HG03060 (cell line): Measurements from ENCODE around the gene SUN2.

Experiments used
- ATAC-seq: cut with Tn5 transposase; IDR thresholded peaks from one replicate; pipeline ENCODE4 v1.9.1; 2021; ENCODE audit warnings: low read depth, moderate number of reproducible peaks; ENCODE audit not compliant: unreplicated experiment

SUN2 gene

DNA sequence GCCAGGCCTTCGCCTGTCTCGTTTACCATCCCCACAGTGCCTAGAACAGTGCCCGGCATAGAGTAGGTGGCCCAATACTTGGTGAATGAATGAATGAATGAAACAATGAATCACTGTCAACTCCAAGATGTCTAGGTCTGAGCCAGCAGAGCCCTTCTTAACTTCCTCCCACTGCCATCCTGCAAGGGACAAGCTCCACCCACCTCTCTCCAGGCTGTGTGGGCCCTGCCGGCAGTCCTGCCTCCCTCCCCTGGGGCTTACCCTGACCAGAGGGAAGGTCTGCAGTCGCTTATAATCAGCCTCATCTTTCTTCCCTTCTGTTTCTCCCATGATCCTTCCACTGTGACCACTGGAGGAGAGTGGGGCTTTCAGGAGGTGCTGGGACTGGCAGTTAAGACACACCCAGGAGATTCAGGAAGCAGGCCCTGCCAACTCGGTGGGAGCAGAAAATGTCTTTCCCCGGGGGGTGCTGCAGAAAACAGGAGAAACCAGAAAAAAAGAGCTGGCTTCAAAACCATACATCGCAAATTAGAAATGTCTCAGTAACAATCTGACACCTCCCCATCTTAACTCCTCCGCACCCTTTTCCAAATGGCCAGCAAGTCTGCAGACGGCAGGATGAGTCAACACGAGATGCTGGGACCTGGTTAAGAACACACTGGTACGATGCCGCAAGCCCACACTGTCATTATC, 26.8 kb upstream of the SUN2 start:
- ATAC-seq: no peak

DNA sequence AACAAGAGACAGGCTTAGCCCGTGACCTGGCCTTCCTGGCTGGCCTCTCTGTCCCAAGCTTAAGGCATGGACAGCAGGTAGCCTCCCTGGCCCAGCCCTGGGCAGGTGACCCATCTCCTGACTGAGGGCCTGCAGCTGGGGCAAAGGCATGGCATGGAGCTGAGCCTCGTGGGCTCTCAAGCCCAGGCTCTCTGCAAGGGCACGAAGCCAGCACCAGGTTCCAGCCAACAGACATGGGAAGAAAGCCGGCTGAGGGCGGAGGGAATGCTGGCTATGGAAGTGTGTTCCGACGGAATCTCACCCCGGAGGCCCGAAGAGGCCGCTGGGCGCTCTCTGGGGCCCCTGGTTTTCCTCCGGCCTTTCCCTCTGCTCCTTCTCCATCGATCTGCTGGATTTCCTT, 25.2 kb upstream of the SUN2 start:
- ATAC-seq: no peak

DNA sequence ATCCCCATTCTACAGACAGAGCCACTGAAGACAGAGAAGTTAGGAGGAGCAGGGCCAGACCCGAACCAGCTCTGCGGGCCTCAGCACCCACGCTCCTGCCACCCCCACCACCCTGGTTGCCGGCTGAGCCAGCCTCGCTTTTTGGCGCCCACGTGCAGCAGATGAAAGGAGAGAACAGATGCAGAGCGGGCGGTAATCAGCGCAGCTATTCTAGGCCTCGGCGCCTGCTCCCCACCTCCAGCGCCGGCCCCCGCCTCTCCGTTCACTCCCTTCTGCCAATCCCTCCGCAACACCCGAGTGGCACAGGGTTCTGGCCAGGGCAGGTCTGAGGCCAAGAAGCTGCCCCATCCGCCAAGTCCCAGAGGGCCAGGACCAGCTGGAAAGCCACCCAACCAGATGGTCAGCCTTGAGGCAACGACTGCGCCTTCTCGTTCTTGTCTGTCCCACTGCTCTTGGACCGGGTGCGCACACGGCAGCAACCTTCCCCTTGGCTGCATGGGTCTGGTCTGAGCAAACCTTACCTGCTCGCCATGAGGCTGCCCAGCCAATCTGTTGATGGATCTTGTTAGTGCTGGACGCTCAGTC, 21.4 kb upstream of the SUN2 start:
- no peak for ATAC-seq

DNA sequence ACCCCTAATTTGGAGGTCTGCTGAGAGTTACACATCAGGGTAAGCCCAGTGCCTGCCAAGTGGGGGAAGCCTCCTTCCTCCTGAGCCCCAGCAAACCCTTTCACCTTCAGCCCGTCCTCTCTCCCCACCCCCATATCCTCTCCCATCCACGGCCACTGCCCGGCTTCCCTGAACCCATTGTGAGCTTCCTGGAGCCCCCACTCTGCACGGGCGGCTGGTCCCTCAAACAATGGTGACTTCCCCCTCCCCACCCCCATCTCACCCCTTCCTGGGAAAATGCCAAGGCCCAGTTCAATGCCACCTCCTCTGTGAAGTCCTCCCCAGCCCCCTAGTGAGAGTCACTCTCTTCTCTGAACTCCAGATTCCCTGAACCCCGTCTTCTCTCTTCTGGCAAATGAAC, 20.3 kb upstream of the SUN2 start:
- no peak for ATAC-seq

DNA sequence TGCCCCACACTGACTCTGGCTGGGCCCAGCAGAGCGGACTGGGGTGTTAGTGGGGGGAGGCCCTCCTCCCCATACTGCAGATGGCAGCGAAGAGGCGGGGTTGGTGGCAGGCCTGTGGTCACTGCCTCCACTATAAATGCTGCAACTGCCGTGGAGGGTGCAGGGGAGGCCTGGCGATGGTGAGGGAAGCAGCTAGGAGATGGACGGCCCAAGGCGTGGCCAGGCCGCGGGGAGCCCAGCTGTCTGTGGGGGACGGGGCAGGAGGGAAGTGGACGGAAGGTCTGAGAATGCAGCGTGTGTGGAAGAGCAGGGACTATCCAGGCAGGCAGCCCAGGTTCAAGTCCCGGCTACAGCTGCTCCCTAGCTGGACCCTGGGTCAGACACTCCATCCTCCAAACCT, 19.9 kb upstream of the SUN2 start:
- ATAC-seq: no peak

DNA sequence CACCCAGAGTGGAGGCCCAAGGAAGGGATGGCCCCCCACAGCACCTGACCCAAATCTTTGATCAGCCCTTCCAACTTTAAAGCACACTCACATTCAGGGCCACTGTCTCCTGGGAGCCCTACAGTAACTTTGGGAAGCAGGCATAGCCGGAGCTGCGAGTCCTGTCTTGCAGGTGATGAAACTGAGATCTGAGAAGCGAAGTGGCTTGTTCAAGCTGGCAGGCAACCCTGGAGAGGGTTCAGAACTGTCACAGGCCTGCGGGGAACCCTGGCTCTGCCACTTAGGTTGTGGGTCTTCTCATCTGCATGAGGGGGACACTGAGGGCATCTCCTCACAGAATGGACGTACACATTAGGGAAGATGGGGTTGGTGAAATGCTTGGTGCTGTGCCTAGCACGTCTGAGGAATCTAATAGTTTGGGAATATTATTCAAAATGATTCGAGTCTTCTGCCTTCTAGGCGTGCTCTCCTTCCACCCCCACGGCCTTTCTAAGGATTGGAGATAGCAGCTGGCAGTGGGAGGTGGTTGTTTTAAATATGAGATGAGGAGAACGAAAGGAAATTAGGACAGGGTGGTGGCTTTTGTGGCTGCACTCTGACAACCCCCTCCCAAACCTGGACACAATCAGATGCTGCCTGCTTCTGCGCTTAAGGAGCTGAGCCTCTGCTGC, 18.8 kb upstream of the SUN2 start:
- no peak for ATAC-seq

DNA sequence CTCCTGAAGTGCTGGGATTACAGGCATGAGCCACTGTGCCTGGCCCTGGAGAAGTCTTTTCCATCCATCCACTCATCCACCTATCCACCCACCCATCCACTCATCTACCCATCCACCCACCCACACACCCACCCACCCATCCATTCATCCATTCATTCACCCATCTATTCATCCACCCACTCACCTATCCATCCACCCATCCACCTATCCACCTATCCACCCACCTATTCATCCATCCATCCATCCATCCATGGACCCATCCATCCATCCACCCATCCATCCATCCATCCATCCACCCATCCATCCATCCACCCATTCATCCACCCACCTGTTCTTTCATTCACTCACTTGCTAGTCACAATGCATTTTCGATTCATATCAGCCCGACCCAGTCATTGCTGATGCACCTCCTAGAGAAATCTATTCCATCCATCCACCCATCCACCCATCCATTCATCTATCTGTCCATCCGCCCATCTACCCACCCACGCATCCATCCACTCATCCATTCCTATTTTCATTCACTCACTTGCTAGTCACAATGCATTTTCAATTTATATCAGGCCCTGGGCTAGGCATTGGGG, 17.7 kb upstream of the SUN2 start:
- no peak for ATAC-seq

DNA sequence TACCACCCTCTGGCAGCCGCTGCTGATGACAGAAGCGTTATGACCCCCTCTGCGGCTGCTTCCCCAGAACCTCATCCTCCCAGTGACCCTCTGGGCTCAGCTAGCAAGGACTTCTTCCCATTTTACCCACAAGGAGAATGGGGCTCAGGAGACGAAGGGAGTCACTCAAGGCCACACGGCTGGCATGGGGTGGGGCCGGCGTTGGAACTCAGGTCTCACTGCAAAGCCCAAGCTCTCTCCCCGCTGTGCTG, 16.8 kb upstream of the SUN2 start:
- no peak for ATAC-seq

DNA sequence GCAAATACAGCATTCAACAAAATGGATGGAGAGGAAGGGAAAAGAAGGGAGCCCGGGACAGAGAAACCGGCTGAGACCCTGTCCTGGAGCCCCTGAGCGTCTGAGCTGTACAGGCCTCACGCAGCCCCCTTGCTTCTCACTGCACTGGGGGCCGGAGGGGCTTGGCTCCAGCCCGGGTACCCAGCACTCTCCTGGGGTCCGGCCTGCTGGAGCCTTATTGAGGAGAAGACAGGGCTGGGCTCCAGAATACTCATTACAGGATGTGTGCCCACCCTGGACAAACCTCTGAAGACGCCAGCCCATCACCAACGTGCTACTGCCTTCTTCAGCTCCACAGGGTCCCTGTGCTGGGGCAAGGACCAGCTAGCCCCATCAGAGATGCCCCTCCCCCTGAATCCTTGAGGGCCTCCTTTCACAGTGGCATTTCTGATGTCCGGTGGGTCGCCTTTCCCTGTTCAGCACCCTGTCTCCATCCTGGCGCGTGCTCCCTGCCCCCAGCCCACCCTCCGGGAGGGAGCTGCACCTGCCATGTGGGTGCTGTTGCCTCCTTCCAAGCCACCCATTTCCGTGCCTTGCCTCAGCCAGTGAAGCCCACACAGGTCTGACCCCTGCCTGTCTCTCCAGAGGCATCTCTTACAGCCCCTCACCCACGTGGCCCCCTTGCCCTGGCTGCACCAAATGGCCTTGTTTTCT, 14.6 kb upstream of the SUN2 start:
- ATAC-seq: no peak

DNA sequence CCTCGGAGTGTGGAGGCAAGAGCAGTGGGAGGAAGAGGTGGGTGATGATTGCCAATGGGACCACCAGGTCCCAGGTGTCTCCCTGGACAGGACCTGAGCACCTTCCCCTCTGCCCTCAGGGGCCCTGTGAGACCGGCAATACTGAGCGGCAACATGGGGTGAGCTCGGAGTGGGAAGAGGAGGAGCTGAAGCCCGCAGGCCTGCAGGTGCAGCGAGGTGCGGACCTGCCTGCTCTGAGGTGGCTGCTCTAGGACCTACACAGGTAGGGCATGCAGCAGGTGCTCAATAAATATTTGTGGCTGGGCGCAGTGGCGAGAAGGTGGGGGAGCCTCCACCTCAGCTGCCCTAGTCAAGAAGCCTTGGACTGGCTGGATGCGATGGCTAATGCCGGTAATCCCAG, 12.2 kb upstream of the SUN2 start:
- no peak for ATAC-seq

DNA sequence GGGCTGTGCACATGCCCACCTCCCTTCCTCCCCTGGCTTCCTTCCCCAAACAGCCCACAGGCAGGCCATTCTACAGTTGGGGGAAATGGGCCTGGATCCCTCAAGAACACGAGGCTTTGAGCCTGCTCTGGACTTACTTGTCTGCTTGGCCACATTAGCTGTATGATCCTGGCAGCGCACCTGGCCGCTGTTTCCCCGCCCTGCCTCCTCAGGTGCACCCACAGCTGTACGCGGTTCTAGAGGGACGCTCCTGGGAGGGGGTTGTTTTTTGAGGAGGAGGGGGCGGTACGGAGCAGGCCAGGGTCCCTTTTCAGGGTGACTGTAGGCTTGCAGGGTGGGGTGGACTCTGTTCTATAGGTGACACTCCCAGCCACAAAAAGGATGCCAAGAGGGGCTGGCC, 11.5 kb upstream of the SUN2 start:
- ATAC-seq: no peak

DNA sequence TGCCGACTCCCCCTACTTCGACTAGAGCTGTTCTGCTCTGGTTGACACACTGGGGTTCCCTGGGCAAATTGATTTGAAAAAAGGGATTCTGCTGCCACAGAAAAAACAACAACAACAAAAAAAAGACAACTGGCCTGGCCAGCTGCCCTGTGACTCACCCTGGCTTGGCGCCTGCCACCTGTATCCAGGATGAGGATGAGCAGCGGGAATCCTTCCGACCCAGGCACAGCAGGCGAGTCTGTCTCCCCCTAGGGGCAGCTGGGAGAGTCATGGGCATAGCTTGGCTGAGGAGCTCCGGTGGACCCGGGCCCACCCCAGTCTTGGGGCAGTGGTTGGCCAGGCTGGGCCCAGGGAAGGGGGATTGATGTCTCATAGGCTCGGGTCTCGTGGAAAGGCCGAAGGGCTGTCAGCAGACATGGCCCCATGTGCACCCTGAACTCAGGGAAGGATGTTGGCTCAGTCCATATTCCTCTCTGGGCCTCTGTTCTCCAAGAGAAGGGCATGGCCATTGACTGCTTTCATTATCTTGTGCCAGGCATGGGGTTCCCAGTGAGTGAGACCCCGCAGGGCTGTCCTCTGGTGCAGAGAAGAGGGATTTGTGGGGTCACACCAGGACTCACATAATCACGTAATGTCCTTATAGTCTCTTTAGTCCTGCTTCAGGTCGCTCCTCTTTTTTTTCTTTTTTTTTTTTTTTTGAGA, 10.4 kb upstream of the SUN2 start:
- ATAC-seq: no peak

DNA sequence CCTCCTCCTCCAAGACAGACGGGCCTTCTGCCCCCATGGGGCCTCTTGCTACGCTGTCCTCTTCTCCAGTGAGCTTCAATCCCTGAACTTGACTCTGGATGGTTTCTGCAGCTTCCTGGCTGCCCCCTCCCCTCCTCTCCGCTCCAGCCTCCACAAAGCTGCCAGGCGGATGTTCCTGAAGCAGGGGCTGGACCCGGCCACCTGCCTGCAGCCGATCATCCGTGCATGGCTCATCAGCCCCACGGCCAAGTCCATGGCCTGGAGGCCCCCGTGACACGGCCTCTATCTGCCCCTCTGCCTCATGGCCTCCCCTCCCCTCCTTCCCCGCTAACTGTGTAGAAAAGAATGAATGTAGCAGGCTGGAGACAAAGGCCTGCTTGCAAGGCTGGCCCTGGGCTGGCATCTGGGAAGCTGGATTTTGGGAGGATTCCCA, 6.8 kb upstream of the SUN2 start:
- no peak for ATAC-seq

DNA sequence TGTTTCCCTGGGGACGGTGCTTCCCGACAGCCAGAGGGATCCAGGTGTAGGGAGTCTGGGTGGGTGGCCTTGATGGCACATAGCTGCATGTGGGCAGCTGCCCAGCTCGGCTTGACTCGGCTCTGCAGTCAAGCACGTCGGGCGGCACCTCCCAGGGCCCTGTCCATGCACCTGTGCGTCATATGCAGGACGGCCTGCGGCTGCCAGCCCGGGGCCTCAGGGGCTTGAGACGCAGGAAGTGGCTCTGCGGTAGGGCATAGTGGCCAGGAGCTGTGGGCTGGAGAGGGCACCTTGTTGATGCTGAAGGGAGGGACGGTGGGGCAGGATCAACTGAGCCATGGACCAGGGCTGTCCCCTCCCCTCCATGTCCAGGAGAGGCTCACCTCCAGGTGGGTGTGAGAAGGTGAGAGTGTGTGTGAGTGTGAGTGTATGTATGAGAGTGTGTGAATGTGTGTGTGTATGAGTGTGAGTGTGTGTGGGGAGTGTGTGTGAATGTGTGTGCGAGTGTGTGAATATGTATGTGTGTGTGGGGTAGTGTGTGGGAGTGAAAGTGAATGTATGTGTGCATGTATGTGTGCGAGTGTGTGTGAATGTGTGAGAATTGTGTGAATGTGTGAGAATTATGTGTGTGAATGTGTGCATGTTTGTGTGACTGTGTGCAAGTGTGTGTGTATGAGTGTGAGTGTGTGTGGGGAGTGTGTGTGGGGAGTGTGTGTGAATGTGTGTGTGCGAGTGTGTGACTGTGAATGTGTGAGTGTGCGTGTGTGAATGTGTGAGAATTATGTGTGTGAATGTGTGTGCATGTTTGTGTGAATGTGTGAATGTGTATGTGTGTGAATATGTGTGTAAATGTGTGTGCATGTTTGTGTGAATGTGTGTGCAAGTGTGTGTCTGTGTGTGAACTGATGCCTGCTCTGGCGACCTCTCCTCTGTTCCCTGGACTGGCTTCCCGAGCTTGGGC, 5.7 kb upstream of the SUN2 start:
- ATAC-seq: no peak

DNA sequence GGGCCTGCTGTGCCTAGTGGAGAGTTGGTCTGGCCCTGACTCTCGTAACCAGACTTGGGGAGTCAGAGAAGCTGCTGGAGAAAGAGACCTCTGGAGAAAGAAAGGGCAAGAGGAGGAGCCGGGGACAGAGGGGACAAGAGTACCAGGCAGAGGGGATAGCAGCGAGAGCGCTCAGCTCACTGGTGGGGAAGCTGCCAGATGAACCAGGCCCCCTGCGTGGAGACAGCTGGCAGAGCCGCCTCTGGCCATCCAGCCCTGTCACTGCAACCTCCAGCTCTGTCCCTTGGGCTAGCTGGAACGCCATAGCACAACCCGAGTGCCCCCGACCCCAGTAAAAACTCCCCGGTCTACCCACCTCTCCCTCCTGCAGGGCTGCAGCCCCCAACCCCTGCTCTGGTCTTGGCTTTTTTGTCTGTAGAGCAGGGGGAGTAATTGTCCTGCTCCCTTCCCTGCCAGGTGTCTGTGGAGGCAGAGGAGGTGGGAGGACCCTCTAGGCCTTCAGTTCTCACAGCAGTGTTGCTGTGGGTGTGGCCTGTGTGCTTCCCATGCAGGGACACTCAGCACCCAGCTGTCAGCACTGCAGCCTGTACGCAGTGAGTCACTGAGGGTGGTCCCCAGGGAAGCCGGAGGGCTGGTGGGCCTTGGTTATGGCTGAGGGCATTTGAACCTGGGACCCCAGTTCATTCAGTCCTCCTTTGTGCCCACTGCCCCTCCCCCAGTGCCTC, 4.8 kb upstream of the SUN2 start:
- no peak for ATAC-seq

DNA sequence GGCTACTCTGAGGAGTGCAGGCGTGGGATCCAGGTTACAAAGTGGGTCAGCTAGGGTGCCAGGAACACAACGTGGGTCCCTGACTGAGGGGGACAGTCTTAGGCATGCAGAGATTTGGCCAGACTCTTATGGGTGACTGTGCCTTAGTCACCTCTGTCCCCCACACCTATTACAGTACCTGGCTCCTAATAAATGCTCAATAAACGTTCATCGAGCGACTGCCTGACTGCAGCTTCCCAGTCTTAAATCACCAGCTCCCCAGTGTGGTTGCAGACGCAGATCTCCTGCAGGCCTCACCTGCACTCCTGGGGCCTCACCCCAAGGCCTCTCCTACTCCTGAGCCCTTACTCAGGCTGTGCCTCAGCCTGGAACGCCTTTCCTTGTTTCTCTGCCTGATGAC, 3.2 kb upstream of the SUN2 start:
- no peak for ATAC-seq

DNA sequence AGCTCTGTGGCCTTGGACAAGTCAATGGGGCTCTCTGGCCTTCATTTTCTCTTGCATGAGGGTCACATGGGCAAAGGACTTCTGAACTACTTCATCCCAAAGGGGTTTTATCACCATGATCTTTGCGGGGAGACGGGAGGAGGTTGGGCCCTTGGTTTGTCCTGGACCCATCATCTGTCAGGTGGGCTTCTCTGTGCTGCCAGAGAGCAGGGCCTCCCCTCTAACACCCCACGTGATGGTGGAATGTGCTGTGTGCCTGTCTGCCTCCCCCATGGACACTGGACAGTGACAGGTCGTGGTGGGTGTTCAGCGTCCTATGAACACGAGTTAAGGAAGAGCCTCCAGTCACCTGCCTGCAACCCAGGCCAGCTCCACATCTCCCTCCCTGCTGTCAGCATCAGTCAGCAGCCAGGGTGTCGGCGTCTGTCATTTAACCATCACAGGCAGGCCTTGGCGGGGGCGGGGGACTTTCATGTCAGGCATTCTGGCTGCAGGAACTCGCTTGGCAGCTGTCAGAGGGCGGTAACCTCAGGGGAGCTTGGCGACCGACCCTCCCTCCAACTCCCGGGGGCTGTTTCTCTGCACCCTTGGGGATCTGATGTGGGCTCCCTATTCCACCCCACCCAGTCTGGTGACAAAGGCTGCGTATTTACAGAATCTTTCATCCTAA, 2.6 kb upstream of the SUN2 start:
- ATAC-seq: no peak

DNA sequence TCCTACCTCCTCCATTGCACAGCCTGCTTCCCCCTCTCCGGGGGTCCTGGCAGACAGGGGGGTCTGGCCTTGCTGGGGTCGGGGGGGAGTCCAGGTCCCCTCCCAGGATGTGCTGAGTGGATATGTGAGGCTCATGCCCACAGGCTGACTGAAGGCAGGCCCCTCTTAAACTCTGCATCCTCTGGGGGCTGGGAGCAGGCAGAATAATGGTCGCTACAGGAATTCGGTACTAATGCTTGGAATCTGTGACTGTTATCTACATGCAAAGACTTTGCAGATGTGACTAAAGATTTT, 1.6 kb upstream of the SUN2 start:
- no peak for ATAC-seq
